Heart left ventricle (tissue), 16 donors: Measurements from ENCODE around the gene SLC39A3. TPM values are rescaled to one million over a fixed set of nuclear protein-coding genes. Genes with fewer than 3 reads are reported as not detected.

Experiments used
- ATAC-seq, 4 donors: fragments of 200-7000 bp; cut with Tn5 transposase; one replicate each; pipeline ENCODE4 v1.9.1; 2020 to 2022; ENCODE audit warnings: moderate library complexity in 4 of 4, mild to moderate bottlenecking in 3 of 4, moderate number of reproducible peaks in 1 of 4
- DNase-seq, 5 donors: peaks; one replicate each; pipeline ENCODE4 v3.0.0-alpha.2; 2020
- H3K27ac ChIP-seq, 12 donors: fragments of 200-600 bp; sonication (generic) in 4 of 12; one replicate each; pipeline versions ENCODE4 v1.5.0 to v1.8.0; 2016 to 2022; ENCODE audit warnings: mild to moderate bottlenecking in 2 of 12
- H3K27me3 ChIP-seq, 9 donors: fragments of 200-600 bp; sonication (generic) in 2 of 9; one replicate each; pipeline versions ENCODE4 v1.5.1 to v1.8.0; 2016 to 2022; ENCODE audit warnings: mild to moderate bottlenecking in 3 of 9
- H3K36me3 ChIP-seq, 9 donors: fragments of 200-600 bp; sonication (generic) in 2 of 9; one replicate each; pipeline versions ENCODE4 v1.5.0 to v1.8.0; 2018 to 2022; ENCODE audit warnings: mild to moderate bottlenecking in 2 of 9
- H3K4me1 ChIP-seq, 12 donors: fragments of 200-600 bp; sonication (generic) in 4 of 12; one replicate each; pipeline versions ENCODE4 v1.5.0 to v1.8.0; 2016 to 2022; ENCODE audit warnings: mild to moderate bottlenecking in 3 of 12
- H3K4me3 ChIP-seq, 12 donors: fragments of 200-600 bp; sonication (generic) in 4 of 12; one replicate each; pipeline versions ENCODE4 v1.5.0 to v1.8.0; 2017 to 2022; ENCODE audit warnings: mild to moderate bottlenecking in 9 of 12, moderate library complexity in 4 of 12
- H3K9me3 ChIP-seq, 12 donors: fragments of 200-600 bp; sonication (generic) in 4 of 12; one replicate each; pipeline versions ENCODE4 v1.5.0 to v1.8.0; 2016 to 2022; ENCODE audit warnings: mild to moderate bottlenecking in 1 of 12
- POLR2A ChIP-seq, 2 donors: fragments of 450-650 bp; IDR thresholded peaks; one replicate each; pipeline ENCODE4 v1.6.1; 2017; ENCODE audit warnings: antibody characterized with exemption in 2 of 2, mild to moderate bottlenecking in 2 of 2, moderate library complexity in 2 of 2
- WGBS, 4 donors: extraction: QIAGEN DNeasy Blood & Tissue Kit in 2 of 4; methylation state at CpG; one replicate each; pipeline versions ENCODE4 v1.1.5 to v1.1.7; 2013 to 2018; 5-methylcytosine and 5-hydroxymethylcytosine counted together
- intact Hi-C, 10 donors: fragments of 100-400 bp; cut with DNase I; formaldehyde crosslinking; loops; one replicate each; pipeline versions ENCODE4 v1.11.1 to v1.14.2; 2022
- polyA plus RNA-seq, 2 donors: library from polyadenylated mRNA; stranded (reverse); fragments of 200-250 nt; gene quantifications; one replicate each; pipeline ENCODE4 v1.2.3, GENCODE V29; 2013
- total RNA-seq, 9 donors: library from RNA; depleted of rRNA in 2 of 9; stranded (reverse); fragments of >200 nt in 2 of 9; fragmentation: NEBNext Ultra II Directional in 3 of 9; extraction: Animal tissue kit (Norgen Biotek cat#: 25700) in 3 of 9; gene quantifications; one replicate each; pipeline versions ENCODE4 v1.1.0 to v1.2.4, GENCODE V29; 2016 to 2023
- TF ChIP-seq, protein P1 (sequence below), 12 donors: fragments of 200-600 bp; sonication (generic) in 4 of 12; IDR thresholded peaks; one replicate each; pipeline versions ENCODE4 v1.5.0 to v1.8.0; 2018 to 2022; ENCODE audit warnings: antibody characterized with exemption in 12 of 12, mild to moderate bottlenecking in 5 of 12
- donor health status: ischemic (EF 13 %, LVEDD 7.1; RV severe dilation, severe dysfunction).
- donor health status: healthy with polysubstance abuse.
- donor health status: DM: no; HTN: yes; CAD: no.
- donor health status: DM: no; HTN: no; CAD: no.
- donor health status: ischemic (EF 25% LVEDD 6.9; RV normal size, moderate dysfunction).
- donor health status: ischemic (EF 25% LVEDD 5.7; RV mildly dilated, moderate dysfunction).
- donor health status: healthy.
- donor health status: DM: yes; HTN: yes; CAD: no.
- donor health status: ischemic (EF 35%, LVEDD 5.7; RV mildly dilated, moderate dysfunction).
- donor health status: nonischemic (EF 11% LVEDD 7.7; RV severe dilation, severe dysfunction).
- donor health status: DM: yes; HTN: yes; CAD: no.
- donor health status: PGD.
- donor health status: ischemic (EF 29% LVEDD 5.4; RV normal size, mild dysfunction).
- donor health status: nonischemic (EF 23%, LVEDD 6.1; RV moderate dilation, normal function).

The SLC39A3 gene
- total and polyA plus RNA-seq, 11 donors = 16.4 to 63.7 (median 30.9) TPM

DNA sequence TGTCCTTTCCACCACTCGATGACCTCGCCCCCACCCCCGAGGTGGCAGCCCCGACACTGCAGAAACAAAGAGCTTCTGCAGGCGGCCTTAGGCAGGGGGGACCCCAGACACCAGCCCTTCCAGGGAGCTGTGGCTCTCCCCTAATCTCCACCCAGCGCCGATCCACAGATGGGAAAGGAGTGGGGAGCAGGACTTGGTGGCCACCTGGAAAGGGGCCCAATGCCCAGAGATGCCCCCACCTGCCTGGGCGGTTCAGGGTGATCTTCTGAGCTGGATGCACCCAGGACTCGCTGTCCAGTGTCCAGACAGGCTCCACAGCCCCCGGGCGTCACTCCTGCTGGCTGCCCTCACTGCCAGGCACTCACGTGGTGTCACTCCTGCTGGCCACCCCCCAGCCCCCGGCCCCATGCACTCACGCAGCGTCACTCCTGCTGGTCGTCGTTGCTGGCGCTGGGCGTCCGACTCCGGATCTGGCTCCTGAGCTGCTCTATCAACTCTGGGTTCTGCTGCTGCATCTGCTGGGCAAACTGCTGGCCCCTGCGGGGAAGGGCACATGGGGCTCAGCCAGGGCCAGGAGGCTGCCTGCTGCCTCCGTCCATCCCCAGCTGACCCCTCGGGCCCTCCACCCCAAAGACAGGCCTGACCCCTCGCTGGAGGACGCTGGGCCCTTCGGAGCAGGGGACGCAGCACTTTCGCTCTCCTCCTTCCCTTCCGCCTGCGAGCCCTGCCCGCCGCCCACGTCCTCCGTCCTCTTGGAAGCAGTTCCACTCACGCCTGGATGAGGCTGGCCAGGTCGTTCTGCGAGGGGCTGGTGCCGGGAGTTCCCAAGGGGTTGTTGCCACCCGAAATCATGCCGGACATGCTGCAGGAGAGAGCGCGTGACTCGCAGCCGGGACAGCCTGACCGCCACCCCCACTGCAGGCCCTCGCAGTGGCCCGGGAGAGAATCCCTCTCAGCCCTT is 17.4 kb upstream of the SLC39A3 start:
- Histone ChIP-seq H3K27ac (no peak overlapping the region), H3K36me3 (peaks cover 0 to 90% (median 84%) of the 10 kb centered on the region in 9 donors), H3K9me3 (no peaks in the 10 kb centered on the region), H3K27me3 (no peaks in the 10 kb centered on the region), H3K4me1 (no peaks in the 10 kb centered on the region), H3K4me3 (no peak overlapping the region)
- no peak for DNase-seq
- intact Hi-C loops = no loop called here
- no peak for TF ChIP-seq POLR2A (IDR thresholded peaks at IDR 0.05)
- TF ChIP-seq, protein P1, sequence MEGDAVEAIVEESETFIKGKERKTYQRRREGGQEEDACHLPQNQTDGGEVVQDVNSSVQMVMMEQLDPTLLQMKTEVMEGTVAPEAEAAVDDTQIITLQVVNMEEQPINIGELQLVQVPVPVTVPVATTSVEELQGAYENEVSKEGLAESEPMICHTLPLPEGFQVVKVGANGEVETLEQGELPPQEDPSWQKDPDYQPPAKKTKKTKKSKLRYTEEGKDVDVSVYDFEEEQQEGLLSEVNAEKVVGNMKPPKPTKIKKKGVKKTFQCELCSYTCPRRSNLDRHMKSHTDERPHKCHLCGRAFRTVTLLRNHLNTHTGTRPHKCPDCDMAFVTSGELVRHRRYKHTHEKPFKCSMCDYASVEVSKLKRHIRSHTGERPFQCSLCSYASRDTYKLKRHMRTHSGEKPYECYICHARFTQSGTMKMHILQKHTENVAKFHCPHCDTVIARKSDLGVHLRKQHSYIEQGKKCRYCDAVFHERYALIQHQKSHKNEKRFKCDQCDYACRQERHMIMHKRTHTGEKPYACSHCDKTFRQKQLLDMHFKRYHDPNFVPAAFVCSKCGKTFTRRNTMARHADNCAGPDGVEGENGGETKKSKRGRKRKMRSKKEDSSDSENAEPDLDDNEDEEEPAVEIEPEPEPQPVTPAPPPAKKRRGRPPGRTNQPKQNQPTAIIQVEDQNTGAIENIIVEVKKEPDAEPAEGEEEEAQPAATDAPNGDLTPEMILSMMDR (IDR thresholded peaks at IDR 0.05) = no peak
- ATAC-seq = peak in 2 of 4 donors; percentile 9
- 91 to 94% (median 94%) methylated on average over 43 to 48 of the region's 48 CpGs for WGBS, 4 donors

DNA sequence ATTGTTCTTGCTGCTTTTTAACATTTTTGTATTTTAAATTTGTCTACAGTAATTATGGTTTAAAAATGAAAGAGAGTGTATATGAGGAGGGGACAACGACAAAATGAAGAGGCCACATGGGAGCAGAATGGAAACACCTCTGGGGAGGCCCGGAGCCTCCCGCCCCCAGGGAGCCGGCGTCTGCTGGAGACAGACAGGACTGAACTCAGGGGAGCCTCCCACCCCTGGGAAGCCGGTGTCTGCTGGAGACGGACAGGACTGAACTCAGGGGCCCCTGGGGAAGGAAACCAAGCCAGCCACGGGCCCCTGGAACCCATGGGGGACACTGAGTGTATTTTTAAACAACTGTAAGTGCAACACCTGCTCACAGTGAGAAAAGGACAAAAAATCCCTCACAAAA is 16.7 kb upstream of the SLC39A3 start:
- Histone ChIP-seq H3K27me3 (no peaks in the 10 kb centered on the region), H3K36me3 (peaks cover 0 to 83% (median 79%) of the 10 kb centered on the region in 9 donors), H3K9me3 (no peaks in the 10 kb centered on the region), H3K27ac (no peak overlapping the region), H3K4me3 (no peak overlapping the region), H3K4me1 (no peaks in the 10 kb centered on the region)
- DNase-seq = no peak
- 72 to 84% (median 80%) methylated on average over 8 of the region's 8 CpGs for WGBS, 4 donors
- ATAC-seq = no peak
- TF ChIP-seq POLR2A (IDR thresholded peaks at IDR 0.05) = no peak
- TF ChIP-seq, protein P1 (IDR thresholded peaks at IDR 0.05) = no peak
- intact Hi-C loops = no loop called here

DNA sequence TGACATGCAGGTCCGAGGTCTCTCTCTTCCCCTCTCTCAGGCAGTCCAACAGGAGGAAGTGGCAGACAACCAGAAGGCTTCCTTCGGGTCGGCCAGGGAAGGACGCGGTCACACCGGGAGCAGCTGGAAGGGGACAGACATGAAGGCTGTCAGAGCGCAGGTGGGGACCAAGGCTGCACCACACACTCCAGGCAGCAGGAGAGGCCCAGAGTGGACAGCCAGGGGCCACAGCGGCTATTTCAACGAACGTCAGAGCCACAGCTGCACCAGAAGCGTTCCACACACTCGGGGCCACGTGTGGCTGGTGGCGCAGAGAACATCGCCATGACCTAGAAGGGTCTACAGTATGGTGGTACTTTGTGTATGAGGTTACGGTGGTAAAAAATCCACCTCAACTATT is 16.0 kb upstream of the SLC39A3 start:
- no peak overlapping the region for H3K27ac ChIP-seq
- no peaks in the 10 kb centered on the region for H3K27me3 ChIP-seq
- 86 to 95% (median 93%) methylated on average over 16 of the region's 16 CpGs for WGBS, 4 donors
- ATAC-seq (no peak), DNase-seq (no peak)
- intact Hi-C loops = loop anchor here in 1 of 10 donors (2.0 kb wide), 1 partner anchor 103 kb away; no protein-coding TSS in a partner anchor
- H3K36me3 ChIP-seq = peaks cover 0 to 76% (median 72%) of the 10 kb centered on the region in 9 donors
- peaks cover 0 to 3% (median 0%) of the 10 kb centered on the region in 12 donors for H3K4me1 ChIP-seq
- no peak overlapping the region for H3K4me3 ChIP-seq
- H3K9me3 ChIP-seq = no peaks in the 10 kb centered on the region
- TF ChIP-seq, protein P1 (IDR thresholded peaks at IDR 0.05) = no peak
- TF ChIP-seq POLR2A (IDR thresholded peaks at IDR 0.05) = no peak

DNA sequence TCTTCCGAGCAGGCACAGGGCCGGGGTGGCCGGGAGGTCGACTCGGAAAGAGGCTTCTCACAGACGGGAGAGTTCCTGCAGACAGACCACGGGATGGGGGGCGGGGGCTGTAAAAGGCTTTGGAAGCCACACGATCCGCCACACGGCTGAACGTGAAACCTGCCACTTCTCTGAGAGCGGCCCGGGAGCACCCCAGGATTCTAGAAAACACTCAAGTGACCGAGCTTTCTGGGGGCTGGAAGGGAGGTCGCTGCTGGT is 15.6 kb upstream of the SLC39A3 start:
- WGBS, 4 donors = 91 to 92% (median 92%) methylated on average over 12 to 16 of the region's 16 CpGs
- no peak overlapping the region for H3K27ac ChIP-seq
- H3K27me3 ChIP-seq = no peaks in the 10 kb centered on the region
- TF ChIP-seq, protein P1 (IDR thresholded peaks at IDR 0.05) = no peak
- TF ChIP-seq POLR2A (IDR thresholded peaks at IDR 0.05) = no peak
- no peak overlapping the region for H3K4me3 ChIP-seq
- ATAC-seq (no peak), DNase-seq (no peak)
- peaks cover 0 to 5% (median 0%) of the 10 kb centered on the region in 12 donors for H3K4me1 ChIP-seq
- intact Hi-C loops = loop anchor here in 1 of 10 donors (2.0 kb wide), 1 partner anchor 103 kb away; no protein-coding TSS in a partner anchor
- no peaks in the 10 kb centered on the region for H3K9me3 ChIP-seq
- peaks cover 0 to 72% (median 68%) of the 10 kb centered on the region in 9 donors for H3K36me3 ChIP-seq
